K562 (cell line): Measurements from ENCODE around the gene CNTFR. TPM values are rescaled to one million over a fixed set of nuclear protein-coding genes. Genes with fewer than 3 reads are reported as not detected.

Experiments
- ATAC-seq: fragments of 200-7000 bp; cut with Tn5 transposase; 3 replicates; pipeline ENCODE4 v1.9.1; 2020; ENCODE audit warnings: moderate library complexity
- BruUV-seq: library from RNA; stranded (reverse); fragments of 400-500 nt; replicated peaks from 2 replicates; lab custom pipeline; 2021; lab: Mats Ljungman, UMichigan
- CTCF ChIA-PET: fragments of 300-600 bp; formaldehyde crosslinking; extraction: SDS; loops from one replicate; lab custom pipeline; 2021; ENCODE audit warnings: low intra/inter-chr PET ratio; lab: Yijun Ruan, JAX
- POLR2A ChIA-PET: fragments of 300-600, 350-650 bp; sonication (Branson Sonifier 250); formaldehyde crosslinking; extraction: SDS; loops from one replicate; lab custom pipeline; 2021; ENCODE audit warnings: antibody characterized with exemption, inconsistent platforms; lab: Yijun Ruan, JAX
- DNase-seq, 4 experiments: peaks; one replicate each; pipeline versions ENCODE4 v3.0.0 to v3.0.0-alpha.2; 2011 to 2018; ENCODE audit warnings: low spot score in 3 of 4, mixed read lengths in 3 of 4; ENCODE audit errors: extremely low read depth in 1 of 4
- FAIRE-seq: peaks from 2 replicates; lab custom pipeline; 2011; peaks lifted over from hg19 to GRCh38; lab: Jason Lieb, UNC
- H2AFZ ChIP-seq: 2 replicates; pipeline ENCODE4 v1.6.0; 2011; ENCODE audit warnings: low read depth, low read length, control low read depth, inconsistent platforms
- H3K27ac ChIP-seq: fragments of 200-600 bp; 3 replicates; pipeline ENCODE4 v1.8.0; 2011; ENCODE audit warnings: low read depth, mild to moderate bottlenecking, control low read depth, inconsistent platforms, low read length, moderate library complexity, mixed read lengths; ENCODE audit errors: extremely low read depth
- H3K27me3 ChIP-seq, 2 experiments: fragments of 300-600 bp in 1 of 2; 2 replicates in 1 of 2; 3 replicates in 1 of 2; pipeline versions ENCODE4 v1.6.0 to v1.8.0; 2011; ENCODE audit warnings: inconsistent platforms in 2 of 2, low read length in 2 of 2, mild to moderate bottlenecking in 1 of 2, mixed read lengths in 1 of 2, moderate library complexity in 1 of 2; ENCODE audit not compliant: control insufficient read depth in 2 of 2, insufficient read depth in 2 of 2
- H3K36me3 ChIP-seq: fragments of 300-600 bp; 3 replicates; pipeline ENCODE4 v1.8.0; 2011; ENCODE audit warnings: mild to moderate bottlenecking, low read length, inconsistent platforms; ENCODE audit not compliant: control insufficient read depth, insufficient read depth
- H3K4me1 ChIP-seq, 2 experiments: fragments of 200-600 bp in 1 of 2; replicated peaks in 1 of 2; 2 replicates in 1 of 2; 3 replicates in 1 of 2; pipeline versions ENCODE4 v1.5.1 to v1.8.0; 2011; ENCODE audit warnings: inconsistent platforms in 2 of 2, low read length in 2 of 2, mild to moderate bottlenecking in 1 of 2, mixed read lengths in 1 of 2, moderate library complexity in 1 of 2; ENCODE audit not compliant: control insufficient read depth in 2 of 2, insufficient read depth in 2 of 2
- H3K4me2 ChIP-seq: 2 replicates; pipeline ENCODE4 v1.6.1; 2011; ENCODE audit warnings: low read length, control low read depth, inconsistent platforms, mixed read lengths; ENCODE audit not compliant: insufficient read depth
- H3K4me3 ChIP-seq: fragments of 200-600 bp; sonication (generic), shearing (Covaris generic); 2 replicates; pipeline ENCODE4 v1.5.1; 2016; ENCODE audit warnings: control low read depth, inconsistent platforms
- H3K79me2 ChIP-seq: fragments of 200-600 bp; 3 replicates; pipeline ENCODE4 v1.8.0; 2011; ENCODE audit warnings: low read length, inconsistent platforms; ENCODE audit not compliant: control insufficient read depth, insufficient read depth
- H3K9ac ChIP-seq, 2 experiments: 2 replicates each; pipeline versions ENCODE4 v1.6.0 to v1.6.1; 2011; ENCODE audit warnings: low read depth in 2 of 2, low read length in 2 of 2, control low read depth in 1 of 2, inconsistent platforms in 1 of 2, mild to moderate bottlenecking in 1 of 2, mixed read lengths in 1 of 2; ENCODE audit not compliant: insufficient read depth in 1 of 2
- H3K9me1 ChIP-seq: one replicate; pipeline ENCODE4 v1.6.0; 2011; ENCODE audit warnings: inconsistent platforms, mild to moderate bottlenecking, low read length, moderate library complexity; ENCODE audit not compliant: control insufficient read depth, insufficient read depth
- H3K9me3 ChIP-seq: replicated peaks from 2 replicates; pipeline ENCODE4 v1.5.1; 2011; ENCODE audit warnings: low read depth, low read length, inconsistent platforms; ENCODE audit not compliant: control insufficient read depth, insufficient read depth
- H4K20me1 ChIP-seq: replicated peaks from 2 replicates; pipeline ENCODE4 v1.6.1; 2011; ENCODE audit warnings: low read length, inconsistent platforms, mixed read lengths; ENCODE audit not compliant: control insufficient read depth, insufficient read depth
- BRCA1 ChIP-seq, 2 experiments: fragments of 450-650 bp in 1 of 2; sonication (generic) in 1 of 2; formaldehyde crosslinking in 1 of 2; IDR thresholded peaks; 2 replicates each; pipeline versions ENCODE4 v1.5.0 to v1.6.1; 2017 to 2020; ENCODE audit warnings: mild to moderate bottlenecking in 1 of 2, missing genetic modification reagents in 1 of 2
- CHD2 ChIP-seq: IDR thresholded peaks from 2 replicates; pipeline ENCODE4 v1.6.1; 2011; ENCODE audit warnings: low read depth, low read length
- DLX4 ChIP-seq: fragments of 250-450 bp; sonication (Bioruptor Pico); IDR thresholded peaks from 2 replicates; pipeline ENCODE4 v1.6.1; 2021; ENCODE audit warnings: mild to moderate bottlenecking
- HMBOX1 ChIP-seq: sonication (generic); IDR thresholded peaks from 2 replicates; pipeline ENCODE4 v1.6.1; 2016
- KLF10 ChIP-seq: fragments of 250-450 bp; sonication (Bioruptor Pico); IDR thresholded peaks from 2 replicates; pipeline ENCODE4 v1.6.1; 2021; ENCODE audit warnings: matching md5 sums
- NCOR1 ChIP-seq: fragments of 450-650 bp; IDR thresholded peaks from 2 replicates; pipeline ENCODE4 v1.6.1; 2016; ENCODE audit warnings: mild to moderate bottlenecking, moderate library complexity
- NR2C2 ChIP-seq, 2 experiments: fragments of 200-800 bp in 1 of 2; sonication (Bioruptor generic) in 1 of 2; sonication (generic) in 1 of 2; formaldehyde crosslinking in 1 of 2; IDR thresholded peaks; 2 replicates each; pipeline versions ENCODE4 v1.6.1 to v1.8.0; 2016 to 2022; ENCODE audit warnings: mild to moderate bottlenecking in 1 of 2, missing compliant biosample characterization in 1 of 2, missing genetic modification characterization in 1 of 2, missing genetic modification reagents in 1 of 2
- NR2F6 ChIP-seq: fragments of 450-650 bp; formaldehyde crosslinking; IDR thresholded peaks from 2 replicates; pipeline ENCODE4 v1.4.0; 2020; ENCODE audit warnings: mild to moderate bottlenecking
- TBL1XR1 ChIP-seq, 2 experiments: IDR thresholded peaks; 2 replicates each; pipeline ENCODE4 v1.6.1; 2012; ENCODE audit warnings: improper control_type of control experiment in 2 of 2, low read length in 2 of 2, mild to moderate bottlenecking in 1 of 2
- ZNF311 ChIP-seq: fragments of 250-450 bp; sonication (Bioruptor Pico); IDR thresholded peaks from 2 replicates; pipeline ENCODE4 v1.4.0; 2020; ENCODE audit warnings: mild to moderate bottlenecking, moderate library complexity
- ZNF518B ChIP-seq: fragments of 250-450 bp; sonication (Bioruptor Pico); IDR thresholded peaks from 2 replicates; pipeline ENCODE4 v1.5.0; 2021; ENCODE audit warnings: mild to moderate bottlenecking, moderate library complexity
- in situ Hi-C: fragments of 300-500 bp; cut with MboI; formaldehyde crosslinking; loops from 4 replicates; pipeline ENCODE4 v1.15.0; 2018; ENCODE audit warnings: inconsistent platforms, mixed read lengths
- intact Hi-C: fragments of 100-400 bp; cut with micrococcal nuclease; formaldehyde crosslinking; loops from 2 replicates; pipeline ENCODE4 v1.14.2; 2022
- polyA plus RNA-seq, 8 experiments: library from polyadenylated mRNA; depleted of rRNA in 4 of 8; stranded (reverse) in 5 of 8; unstranded in 3 of 8; fragments of >200 nt; fragmentation: Nextera tagmentation in 2 of 8; fragmentation: Illumina TruSeq in 1 of 8; extraction: Ambion mirVana in 2 of 8; extraction: Trizol in 1 of 8; gene quantifications; 2 replicates each; pipeline versions ENCODE4 v1.2.1 to v1.2.3, GENCODE V29; 2011 to 2014; ENCODE audit warnings: inconsistent platforms in 1 of 8, missing spikeins in 1 of 8
- total RNA-seq, 7 experiments: library from RNA; depleted of rRNA in 6 of 7; stranded (reverse); fragments of >200 nt in 6 of 7; fragmentation: Illumina TruSeq in 2 of 7; extraction: Trizol in 2 of 7; gene quantifications; 2 replicates each; pipeline versions ENCODE4 v1.2.1 to v1.2.3, GENCODE V29; 2011 to 2021; ENCODE audit warnings: low replicate concordance in 1 of 7

CNTFR gene
- total and polyA plus RNA-seq, 9 of the 15 experiments (the other 6 are each of a cell fraction or from before 2014, with no cell fraction given), result not detected

- TF ChIP-seq NR2F6 (CRISPR knock-in tag), result no peak
- no peak for TF ChIP-seq HMBOX1
- no peak for TF ChIP-seq BRCA1 (IDR thresholded peaks at IDR 0.05)
- TF ChIP-seq BRCA1 (CRISPR knock-in tag; IDR thresholded peaks at IDR 0.05), result no peak
These were observed 84.0 kb downstream of the CNTFR start (continued) for GRCh38 chr9:34505370-34506120.

- Histone ChIP-seq H3K79me2 (no peaks in the 10 kb centered on the region), H2AFZ (no peak overlapping the region), H3K9ac (no peak overlapping the region), H3K4me1 (no peaks in the 10 kb centered on the region), H3K36me3 (no peaks in the 10 kb centered on the region), H3K27me3 (peaks cover 0 to 4% of the 10 kb centered on the region in 2 experiments; a peak in 1 of 5 replicates), H3K9me1 (no peaks in the 10 kb centered on the region), H3K9me3 (no peaks in the 10 kb centered on the region), H3K4me3 (no peak overlapping the region), H3K27ac (no peak overlapping the region), H4K20me1 (no peaks in the 10 kb centered on the region), H3K4me2 (no peak overlapping the region)
- in situ Hi-C loops (no loop called here), intact Hi-C loops (loop anchor here (5.0 kb wide), 1 partner anchor 89 kb away; no protein-coding TSS in a partner anchor)
- ATAC-seq (no peak), FAIRE-seq (no peak), DNase-seq (no peak)
- ChIA-PET CTCF (no interaction called here), POLR2A (interaction anchor here (0.6 to 1.0 kb wide), 3 partner anchors 14 to 96 kb away, joined by 3 to 4 read pairs (median 3); no protein-coding TSS in a partner anchor)
- TF ChIP-seq ZNF518B (CRISPR knock-in tag), result no peak
- no peak for TF ChIP-seq DLX4
- TF ChIP-seq ZNF311 (CRISPR knock-in tag), result no peak
- no peak for TF ChIP-seq KLF10 (CRISPR knock-in tag)
- TF ChIP-seq NCOR1, result no peak
- no peak for TF ChIP-seq CHD2
- TF ChIP-seq NR2C2 (CRISPR knock-in tag; IDR thresholded peaks at IDR 0.05), result no peak
- TF ChIP-seq NR2C2 (tag; IDR thresholded peaks at IDR 0.05), result no peak
- TF ChIP-seq TBL1XR1 (IDR thresholded peaks at IDR 0.05; ENCODE audit: low read length in 2 of 2), result no peak
- no TSS peak for BruUV-seq
These were observed 86.1 kb downstream of the CNTFR start for GRCh38 chr9:34503406-34503805.
